HepG2 (cell line): Measurements from ENCODE around the gene BST1. TPM values are rescaled to one million over a fixed set of nuclear protein-coding genes. Genes with fewer than 3 reads are reported as not detected.

Source experiments
- BCLAF1 ChIP-seq: fragments of 450-650 bp; IDR thresholded peaks from 2 replicates; pipeline ENCODE4 v1.6.1; 2017; ENCODE audit warnings: mild to moderate bottlenecking
- DNMT3B ChIP-seq: conservative IDR thresholded peaks from 2 replicates; pipeline ENCODE4 v1.6.1; 2016; ENCODE audit warnings: missing biosample characterization, control low read depth
- DR1 ChIP-seq: sonication (generic); formaldehyde crosslinking; IDR thresholded peaks from 2 replicates; pipeline ENCODE4 v1.8.0; 2021; ENCODE audit warnings: mild to moderate bottlenecking, missing genetic modification reagents, inconsistent platforms
- FOXO4 ChIP-seq: sonication (generic); formaldehyde crosslinking; conservative IDR thresholded peaks from 2 replicates; pipeline ENCODE4 v1.8.1; 2023; ENCODE audit warnings: missing genetic modification reagents
- NONO ChIP-seq, 2 experiments: fragments of 450-650 bp in 1 of 2; sonication (generic) in 1 of 2; formaldehyde crosslinking in 1 of 2; IDR thresholded peaks in 1 of 2; conservative IDR thresholded peaks in 1 of 2; 2 replicates each; pipeline versions ENCODE4 v1.6.1 to v1.8.0; 2017 to 2022; ENCODE audit warnings: mild to moderate bottlenecking in 1 of 2, missing genetic modification reagents in 1 of 2, moderate library complexity in 1 of 2
- POLR2AphosphoS5 ChIP-seq: IDR thresholded peaks from 2 replicates; pipeline ENCODE4 v1.6.1; 2012; ENCODE audit warnings: low read depth, low read length
- PRMT3 ChIP-seq: sonication (generic); formaldehyde crosslinking; IDR thresholded peaks from 2 replicates; pipeline ENCODE4 v1.8.1; 2022; ENCODE audit warnings: low read depth, mild to moderate bottlenecking, moderate library complexity, missing genetic modification reagents, borderline replicate concordance
- RARA ChIP-seq: IDR thresholded peaks from 2 replicates; pipeline ENCODE4 v1.6.1; 2016; ENCODE audit warnings: missing genetic modification reagents, missing compliant biosample characterization
- RBFOX2 ChIP-seq: fragments of 200-400 bp; formaldehyde crosslinking; IDR thresholded peaks from 2 replicates; pipeline ENCODE4 v1.6.1; 2017; ENCODE audit warnings: low read depth, mild to moderate bottlenecking, low read length
- SMARCC2 ChIP-seq: fragments of 450-650 bp; IDR thresholded peaks from 2 replicates; pipeline ENCODE4 v1.6.1; 2017; ENCODE audit warnings: antibody characterized with exemption, mild to moderate bottlenecking
- SNAPC2 ChIP-seq: sonication (generic); formaldehyde crosslinking; IDR thresholded peaks from 2 replicates; pipeline ENCODE4 v1.8.1; 2022; ENCODE audit warnings: mild to moderate bottlenecking, missing genetic modification reagents
- SOX13 ChIP-seq, 3 experiments: fragments of 450-650 bp in 1 of 3; sonication (generic) in 1 of 3; formaldehyde crosslinking in 1 of 3; IDR thresholded peaks in 2 of 3; conservative IDR thresholded peaks in 1 of 3; 2 replicates each; pipeline versions ENCODE4 v1.5.0 to v1.6.1; 2016 to 2020; ENCODE audit warnings: antibody characterized with exemption in 1 of 3, mild to moderate bottlenecking in 1 of 3, missing compliant biosample characterization in 1 of 3, missing genetic modification reagents in 1 of 3, moderate library complexity in 1 of 3
- SRY ChIP-seq: sonication (generic); formaldehyde crosslinking; IDR thresholded peaks from 2 replicates; pipeline ENCODE4 v1.8.0; 2022; ENCODE audit warnings: mild to moderate bottlenecking, missing genetic modification reagents
- U2AF2 ChIP-seq: fragments of 200-400 bp; formaldehyde crosslinking; IDR thresholded peaks from 2 replicates; pipeline ENCODE4 v1.6.1; 2017; ENCODE audit warnings: low read depth, mild to moderate bottlenecking, low read length
- YEATS4 ChIP-seq: sonication (generic); formaldehyde crosslinking; IDR thresholded peaks from 2 replicates; pipeline ENCODE4 v1.4.0; 2020; ENCODE audit warnings: missing genetic modification reagents, borderline replicate concordance
- ZMYM2 ChIP-seq: sonication (generic); formaldehyde crosslinking; IDR thresholded peaks from 2 replicates; pipeline ENCODE4 v1.8.0; 2022; ENCODE audit warnings: mild to moderate bottlenecking, missing genetic modification reagents
- ZNF878 ChIP-seq: sonication (generic); formaldehyde crosslinking; IDR thresholded peaks from 2 replicates; pipeline ENCODE4 v1.8.1; 2023; ENCODE audit warnings: mild to moderate bottlenecking, missing genetic modification reagents, moderate library complexity
- polyA plus RNA-seq, 8 experiments: library from polyadenylated mRNA; depleted of rRNA in 3 of 8; stranded (reverse) in 7 of 8; unstranded in 1 of 8; fragments of >200 nt; fragmentation: Illumina TruSeq in 4 of 8; extraction: Trizol in 4 of 8; gene quantifications; 2 replicates each; pipeline versions ENCODE4 v1.2.1 to v1.2.3, GENCODE V29; 2011 to 2016; ENCODE audit warnings: low read depth in 4 of 8, missing spikeins in 1 of 8, mixed read lengths in 1 of 8; ENCODE audit not compliant: insufficient read depth in 1 of 8
- total RNA-seq, 5 experiments: library from RNA; depleted of rRNA; stranded (reverse); fragments of >200 nt; fragmentation: Illumina TruSeq; extraction: Trizol; gene quantifications; 2 replicates each; pipeline ENCODE4 v1.2.3, GENCODE V29; 2016; ENCODE audit warnings: low read depth in 1 of 5
- TF ChIP-seq, protein P1 (sequence below): sonication (generic); formaldehyde crosslinking; conservative IDR thresholded peaks from 2 replicates; pipeline ENCODE4 v1.5.0; 2020; ENCODE audit warnings: missing genetic modification reagents
- TF ChIP-seq, protein P2 (sequence below): sonication (generic); formaldehyde crosslinking; IDR thresholded peaks from 2 replicates; pipeline ENCODE4 v1.4.0; 2020; ENCODE audit warnings: mild to moderate bottlenecking, missing genetic modification reagents
- TF ChIP-seq, protein P3 (sequence below): sonication (generic); formaldehyde crosslinking; IDR thresholded peaks from 2 replicates; pipeline ENCODE4 v1.8.1; 2023; ENCODE audit warnings: mild to moderate bottlenecking, missing genetic modification reagents, borderline replicate concordance

The BST1 gene
- total and polyA plus RNA-seq, 2 of the 13 experiments (the other 11 are each of a cell fraction or from before 2014, with no cell fraction given) = 0.09 to 0.49 TPM

- TF ChIP-seq, protein P1, sequence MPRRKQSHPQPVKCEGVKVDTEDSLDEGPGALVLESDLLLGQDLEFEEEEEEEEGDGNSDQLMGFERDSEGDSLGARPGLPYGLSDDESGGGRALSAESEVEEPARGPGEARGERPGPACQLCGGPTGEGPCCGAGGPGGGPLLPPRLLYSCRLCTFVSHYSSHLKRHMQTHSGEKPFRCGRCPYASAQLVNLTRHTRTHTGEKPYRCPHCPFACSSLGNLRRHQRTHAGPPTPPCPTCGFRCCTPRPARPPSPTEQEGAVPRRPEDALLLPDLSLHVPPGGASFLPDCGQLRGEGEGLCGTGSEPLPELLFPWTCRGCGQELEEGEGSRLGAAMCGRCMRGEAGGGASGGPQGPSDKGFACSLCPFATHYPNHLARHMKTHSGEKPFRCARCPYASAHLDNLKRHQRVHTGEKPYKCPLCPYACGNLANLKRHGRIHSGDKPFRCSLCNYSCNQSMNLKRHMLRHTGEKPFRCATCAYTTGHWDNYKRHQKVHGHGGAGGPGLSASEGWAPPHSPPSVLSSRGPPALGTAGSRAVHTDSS = 0 out of 2 replicates have a peak, but pooled peaks have one; percentile 49
- TF ChIP-seq SOX13 (IDR thresholded peaks at IDR 0.05) (no peak), SOX13 (CRISPR knock-in tag; conservative IDR thresholded peaks at IDR 0.05 in 1 of 2, IDR thresholded peaks at IDR 0.05 in 1 of 2) (0 out of 4 replicates have a peak, but pooled peaks of 1 of the 2 experiments have one; percentile 10), FOXO4 (CRISPR knock-in tag) (no peak), SNAPC2 (CRISPR knock-in tag) (peak; percentile 77; the same call in 1 of the 2 replicates), RARA (CRISPR knock-in tag) (peak; percentile 25; the same call in 1 of the 2 replicates), SMARCC2 (no peak), PRMT3 (CRISPR knock-in tag) (peak; percentile 92), NONO (IDR thresholded peaks at IDR 0.05) (no peak), NONO (CRISPR knock-in tag; conservative IDR thresholded peaks at IDR 0.05) (peak; percentile 90), DR1 (CRISPR knock-in tag) (peak; percentile 92), SRY (peak; percentile 37; the same call in 1 of the 2 replicates), U2AF2 (no peak), BCLAF1 (no peak), ZNF878 (peak; percentile 94), DNMT3B (CRISPR knock-in tag) (0 out of 2 replicates have a peak, but pooled peaks have one; percentile 30), RBFOX2 (peak; percentile 86), YEATS4 (peak; percentile 90), ZMYM2 (CRISPR knock-in tag) (peak; percentile 52; the same call in 1 of the 2 replicates), POLR2AphosphoS5 (peak; percentile 79)
- TF ChIP-seq, protein P2, sequence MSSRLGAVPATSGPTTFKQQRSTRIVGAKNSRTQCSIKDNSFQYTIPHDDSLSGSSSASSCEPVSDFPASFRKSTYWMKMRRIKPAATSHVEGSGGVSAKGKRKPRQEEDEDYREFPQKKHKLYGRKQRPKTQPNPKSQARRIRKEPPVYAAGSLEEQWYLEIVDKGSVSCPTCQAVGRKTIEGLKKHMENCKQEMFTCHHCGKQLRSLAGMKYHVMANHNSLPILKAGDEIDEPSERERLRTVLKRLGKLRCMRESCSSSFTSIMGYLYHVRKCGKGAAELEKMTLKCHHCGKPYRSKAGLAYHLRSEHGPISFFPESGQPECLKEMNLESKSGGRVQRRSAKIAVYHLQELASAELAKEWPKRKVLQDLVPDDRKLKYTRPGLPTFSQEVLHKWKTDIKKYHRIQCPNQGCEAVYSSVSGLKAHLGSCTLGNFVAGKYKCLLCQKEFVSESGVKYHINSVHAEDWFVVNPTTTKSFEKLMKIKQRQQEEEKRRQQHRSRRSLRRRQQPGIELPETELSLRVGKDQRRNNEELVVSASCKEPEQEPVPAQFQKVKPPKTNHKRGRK (CRISPR knock-in tag) = no peak
- TF ChIP-seq, protein P3, sequence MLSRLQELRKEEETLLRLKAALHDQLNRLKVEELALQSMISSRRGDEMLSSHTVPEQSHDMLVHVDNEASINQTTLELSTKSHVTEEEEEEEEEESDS (CRISPR knock-in tag) = peak; percentile 84; the same call in 1 of the 2 replicates
These were observed 21.3 kb upstream of the BST1 start, which contains the start of gene FAM200B (continued) for GRCh38 chr4:15681372-15682241.
